ENCODE data around the gene CHIA.

CHIA gene

DNA sequence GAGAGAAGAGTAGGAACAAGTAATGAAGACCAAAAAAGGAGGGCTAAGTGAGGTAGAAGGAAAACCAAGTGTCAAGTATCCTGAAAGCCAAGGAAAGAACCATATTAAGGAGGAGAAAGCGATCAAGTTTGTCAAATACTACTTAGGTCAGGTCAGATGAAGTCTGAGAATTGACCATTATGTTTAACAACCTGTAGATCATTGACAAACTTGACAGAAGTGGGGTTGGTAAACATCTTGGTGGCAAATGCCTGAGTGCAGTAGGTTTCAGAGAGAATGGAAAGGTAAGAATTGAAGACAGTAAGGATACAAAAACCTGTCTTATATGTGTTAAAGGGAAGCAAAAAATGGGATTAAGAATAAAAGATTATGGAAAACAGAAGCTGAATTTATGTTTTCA is 3.7 kb upstream of the CHIA start:
- Histone ChIP-seq H3K79me2 (ENCODE audit: low read length) (no peaks in the 10 kb centered on the region), H3K9ac (ENCODE audit: low read length) (no peak overlapping the region), H3K9me2 (replicated peaks; ENCODE audit: insufficient read depth, low read length) (no peaks in the 10 kb centered on the region), H3F3A (ENCODE audit: insufficient read depth, low read length) (no peaks in the 10 kb centered on the region), H3K4me2 (ENCODE audit: low read depth, low read length) (no peak overlapping the region), H3K4me3 (ENCODE audit: low read length) (no peak overlapping the region), H3K36me3 (replicated peaks; ENCODE audit: insufficient read depth, low read length) (no peaks in the 10 kb centered on the region), H3K27me3 (replicated peaks; ENCODE audit: insufficient read depth, low read length) (no peaks in the 10 kb centered on the region), H3K27ac (ENCODE audit: low read length) (no peak overlapping the region), H3K4me1 (ENCODE audit: low read length) (no peaks in the 10 kb centered on the region), H4K20me1 (ENCODE audit: insufficient read depth, low read length) (no peaks in the 10 kb centered on the region), H3K9me3 (replicated peaks; ENCODE audit: insufficient read depth, low read length) (no peaks in the 10 kb centered on the region), H2AFZ (ENCODE audit: low read length) (no peak overlapping the region)
- DNase-seq = no peak
- TF ChIP-seq EZH2 (optimal IDR thresholded peaks at IDR 0.05; ENCODE audit: low read depth, low read length) (no peak), EZH2phosphoT487 (IDR thresholded peaks at IDR 0.05; ENCODE audit: low read length) (no peak), CTCF (IDR thresholded peaks at IDR 0.05; ENCODE audit: low read length) (no peak)

DNA sequence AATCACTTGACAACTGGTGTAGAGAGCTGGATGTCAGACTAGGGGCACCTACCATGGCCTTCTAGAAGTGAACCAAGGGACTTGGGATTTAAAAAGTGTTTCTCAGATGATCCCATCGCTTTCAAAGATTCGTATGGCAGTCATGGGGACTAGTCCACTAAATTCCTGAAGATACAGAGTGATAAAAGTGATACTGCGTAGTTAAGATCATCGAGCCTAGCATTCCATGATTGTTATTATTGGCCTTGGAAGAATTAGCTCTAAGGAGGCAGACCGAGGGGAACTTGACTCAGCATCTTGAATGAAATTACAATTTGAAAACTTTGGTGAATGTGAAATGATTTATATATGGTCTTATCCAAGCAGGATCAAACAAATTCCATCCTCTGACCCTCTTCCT is 1.3 kb upstream of the CHIA start:
- Histone ChIP-seq H4K20me1 (ENCODE audit: insufficient read depth, low read length) (no peaks in the 10 kb centered on the region), H3K9me3 (replicated peaks; ENCODE audit: insufficient read depth, low read length) (no peaks in the 10 kb centered on the region), H3K4me2 (ENCODE audit: low read depth, low read length) (no peak overlapping the region), H3K27ac (ENCODE audit: low read length) (no peak overlapping the region), H3K79me2 (ENCODE audit: low read length) (no peaks in the 10 kb centered on the region), H3K27me3 (replicated peaks; ENCODE audit: insufficient read depth, low read length) (no peaks in the 10 kb centered on the region), H2AFZ (ENCODE audit: low read length) (no peak overlapping the region), H3F3A (ENCODE audit: insufficient read depth, low read length) (no peaks in the 10 kb centered on the region), H3K4me3 (ENCODE audit: low read length) (no peak overlapping the region), H3K36me3 (replicated peaks; ENCODE audit: insufficient read depth, low read length) (no peaks in the 10 kb centered on the region), H3K9me2 (replicated peaks; ENCODE audit: insufficient read depth, low read length) (no peaks in the 10 kb centered on the region), H3K9ac (ENCODE audit: low read length) (no peak overlapping the region), H3K4me1 (ENCODE audit: low read length) (no peaks in the 10 kb centered on the region)
- no peak for DNase-seq
- TF ChIP-seq EZH2phosphoT487 (IDR thresholded peaks at IDR 0.05; ENCODE audit: low read length) (no peak), CTCF (IDR thresholded peaks at IDR 0.05; ENCODE audit: low read length) (no peak), EZH2 (optimal IDR thresholded peaks at IDR 0.05; ENCODE audit: low read depth, low read length) (no peak)

- TF ChIP-seq CTCF (IDR thresholded peaks at IDR 0.05; ENCODE audit: low read length) (no peak), EZH2 (optimal IDR thresholded peaks at IDR 0.05; ENCODE audit: low read depth, low read length) (no peak), EZH2phosphoT487 (IDR thresholded peaks at IDR 0.05; ENCODE audit: low read length) (no peak)
- Histone ChIP-seq H3K79me2 (ENCODE audit: low read length) (no peaks in the 10 kb centered on the region), H3K4me2 (ENCODE audit: low read depth, low read length) (no peak overlapping the region), H3K27me3 (replicated peaks; ENCODE audit: insufficient read depth, low read length) (no peaks in the 10 kb centered on the region), H4K20me1 (ENCODE audit: insufficient read depth, low read length) (no peaks in the 10 kb centered on the region), H3K9me3 (replicated peaks; ENCODE audit: insufficient read depth, low read length) (no peaks in the 10 kb centered on the region), H3K27ac (ENCODE audit: low read length) (no peak overlapping the region), H2AFZ (ENCODE audit: low read length) (no peak overlapping the region), H3K4me1 (ENCODE audit: low read length) (no peaks in the 10 kb centered on the region), H3K9me2 (replicated peaks; ENCODE audit: insufficient read depth, low read length) (no peaks in the 10 kb centered on the region), H3F3A (ENCODE audit: insufficient read depth, low read length) (no peaks in the 10 kb centered on the region), H3K9ac (ENCODE audit: low read length) (no peak overlapping the region), H3K36me3 (replicated peaks; ENCODE audit: insufficient read depth, low read length) (no peaks in the 10 kb centered on the region), H3K4me3 (ENCODE audit: low read length) (no peak overlapping the region)
- DNase-seq = no peak
Measured at GRCh38 chr1:111290104-111290503, 547 bp upstream of the CHIA start.
